Fibroblast of peridontal ligament (primary cell): ENCODE measurements around the gene FBLN1.

Experiments
- DNase-seq: peaks from one replicate; pipeline ENCODE4 v3.0.0-alpha.2; 2010; ENCODE audit errors: extremely low read depth

Gene FBLN1

DNA sequence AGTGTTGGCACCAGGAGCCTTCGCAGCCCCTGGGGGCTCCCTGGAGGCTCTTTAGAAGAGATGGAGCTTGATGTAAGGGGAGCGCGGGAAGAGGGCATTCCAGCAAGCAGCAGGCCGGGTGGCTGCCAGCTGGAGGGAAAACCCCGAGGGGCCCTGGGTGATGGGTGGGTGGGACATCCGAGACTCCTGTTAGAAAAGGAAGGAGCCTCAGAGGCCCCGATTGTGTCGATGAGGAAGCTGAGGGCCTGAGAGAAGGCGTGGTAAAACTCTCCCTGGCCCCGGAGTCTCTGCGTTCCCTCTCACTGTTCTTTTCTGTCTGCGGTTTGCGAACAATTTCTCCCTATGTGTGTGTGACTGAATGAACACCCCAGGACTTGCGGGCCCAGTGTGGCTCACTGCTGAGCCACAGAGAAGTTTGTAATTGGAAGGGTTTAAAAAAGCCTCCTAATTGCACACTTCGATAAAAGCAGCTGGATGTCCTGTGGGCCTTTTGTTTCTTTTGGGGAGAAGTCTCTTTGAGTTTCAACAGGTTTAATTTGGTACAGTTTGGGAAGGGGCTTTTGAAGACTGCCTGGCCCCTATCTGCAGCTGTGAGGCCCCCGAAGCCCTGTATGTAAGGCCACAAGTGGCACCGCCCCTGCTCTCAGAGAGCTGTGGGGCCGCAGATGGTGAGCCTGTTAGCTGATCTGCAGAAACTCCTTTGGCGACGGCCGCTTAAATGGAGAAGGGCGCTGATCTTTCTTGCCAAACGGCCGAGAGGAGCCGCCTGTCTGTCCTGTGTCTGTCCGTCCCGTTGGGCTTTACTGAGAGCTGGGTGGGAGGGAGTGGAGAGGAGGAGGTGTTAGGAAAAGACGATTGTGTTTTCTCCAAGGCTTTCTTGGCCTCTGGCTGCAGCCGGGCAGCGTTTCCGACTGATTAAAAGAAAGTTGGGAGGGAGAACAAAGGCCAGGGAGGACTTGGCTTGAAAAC, 2.0 kb downstream of the FBLN1 start:
- peak; percentile 65 for DNase-seq

- DNase-seq: no peak
Observed at GRCh38 chr22:45505991-45506747, 3.5 kb downstream of the FBLN1 start.

GRCh38 chr22:45506816-45507360, 4.2 kb downstream of the FBLN1 start:
- DNase-seq: peak; percentile 41

- no peak for DNase-seq
Observed at GRCh38 chr22:45507798-45508197, 5.1 kb downstream of the FBLN1 start.

DNA sequence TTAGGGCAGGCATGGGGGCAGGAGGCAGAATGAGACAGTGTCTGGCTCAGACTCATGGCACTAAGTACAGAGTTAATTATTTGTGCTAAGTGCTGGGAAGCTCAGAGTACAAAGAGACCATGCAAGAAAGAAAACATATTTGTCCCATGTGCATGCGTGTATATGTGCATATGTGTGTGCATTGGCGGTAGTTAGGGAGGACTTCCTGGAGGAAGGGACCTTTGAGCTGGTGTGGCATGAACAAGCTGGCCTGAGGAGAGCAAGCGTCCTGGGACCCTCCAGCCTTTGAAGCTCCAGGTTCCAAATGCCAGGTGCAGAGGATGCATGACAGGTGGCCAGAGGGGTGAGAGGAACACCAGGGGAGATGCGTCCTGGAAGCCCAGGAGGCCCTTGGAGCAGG, 6.1 kb downstream of the FBLN1 start:
- no peak for DNase-seq

- DNase-seq: no peak
Observed at GRCh38 chr22:45510376-45511232, 7.9 kb downstream of the FBLN1 start.

DNA sequence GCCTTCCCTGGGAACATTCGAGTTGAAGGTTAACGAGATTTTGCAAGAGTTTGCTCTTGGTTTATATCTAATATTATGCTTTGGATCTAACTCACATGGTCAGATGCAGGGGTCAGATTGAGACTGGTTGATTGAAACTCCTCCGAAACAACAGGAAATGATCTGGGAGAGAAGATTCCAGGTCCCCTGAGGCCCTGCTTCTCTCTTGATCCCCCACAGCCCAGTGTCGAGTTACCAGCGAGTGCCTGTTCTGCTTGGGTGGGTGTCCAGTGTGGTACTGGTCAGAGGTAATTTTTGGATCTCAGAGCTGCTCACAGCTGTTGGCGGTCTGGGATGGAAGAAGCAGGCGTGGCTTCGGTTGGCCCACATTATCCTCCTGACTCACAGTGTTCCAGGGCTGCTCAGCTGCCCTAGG, 9.2 kb downstream of the FBLN1 start:
- peak; percentile 98 for DNase-seq

DNA sequence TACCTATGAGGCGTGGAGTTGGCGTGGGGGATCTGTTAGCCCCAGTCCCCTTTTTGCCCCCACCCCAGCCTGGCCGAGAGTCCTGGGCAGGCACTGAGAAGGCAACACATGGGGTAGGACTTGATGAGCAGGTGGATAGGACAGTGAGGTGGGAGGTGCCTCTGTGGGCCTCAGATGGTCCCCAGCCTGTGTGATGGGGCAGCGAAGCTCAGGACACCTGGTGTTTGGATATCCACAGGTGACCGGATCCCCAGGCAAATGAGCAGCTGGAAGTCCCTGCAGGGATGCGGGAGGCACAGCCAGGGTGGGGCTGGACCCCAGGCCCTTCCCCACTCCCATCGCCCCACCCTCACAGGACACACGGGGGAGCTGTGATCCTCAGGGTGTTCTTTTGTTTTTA, 9.7 kb downstream of the FBLN1 start:
- no peak for DNase-seq

DNA sequence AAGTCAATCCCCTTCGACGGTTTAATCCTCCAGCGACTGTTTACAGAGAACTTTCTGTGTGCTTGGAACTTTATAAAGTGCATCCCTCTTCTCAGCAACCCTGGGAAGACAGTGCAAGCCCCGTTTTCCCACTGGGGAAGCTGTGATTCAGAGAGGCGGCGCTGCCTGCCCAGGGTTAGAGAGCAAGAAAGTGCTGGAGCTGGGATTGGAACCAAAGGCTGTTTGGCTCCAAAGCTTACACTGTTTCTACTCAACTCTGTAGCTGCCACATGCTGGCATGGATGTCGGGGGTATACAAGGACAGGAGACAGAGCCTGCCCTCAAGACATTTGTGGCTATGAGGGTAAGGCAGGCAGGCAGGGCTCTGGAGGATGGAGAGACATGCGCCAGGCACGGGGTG, 13.0 kb downstream of the FBLN1 start:
- DNase-seq: peak; percentile 41

- no peak for DNase-seq
Observed at GRCh38 chr22:45516163-45516562, 13.5 kb downstream of the FBLN1 start.

DNA sequence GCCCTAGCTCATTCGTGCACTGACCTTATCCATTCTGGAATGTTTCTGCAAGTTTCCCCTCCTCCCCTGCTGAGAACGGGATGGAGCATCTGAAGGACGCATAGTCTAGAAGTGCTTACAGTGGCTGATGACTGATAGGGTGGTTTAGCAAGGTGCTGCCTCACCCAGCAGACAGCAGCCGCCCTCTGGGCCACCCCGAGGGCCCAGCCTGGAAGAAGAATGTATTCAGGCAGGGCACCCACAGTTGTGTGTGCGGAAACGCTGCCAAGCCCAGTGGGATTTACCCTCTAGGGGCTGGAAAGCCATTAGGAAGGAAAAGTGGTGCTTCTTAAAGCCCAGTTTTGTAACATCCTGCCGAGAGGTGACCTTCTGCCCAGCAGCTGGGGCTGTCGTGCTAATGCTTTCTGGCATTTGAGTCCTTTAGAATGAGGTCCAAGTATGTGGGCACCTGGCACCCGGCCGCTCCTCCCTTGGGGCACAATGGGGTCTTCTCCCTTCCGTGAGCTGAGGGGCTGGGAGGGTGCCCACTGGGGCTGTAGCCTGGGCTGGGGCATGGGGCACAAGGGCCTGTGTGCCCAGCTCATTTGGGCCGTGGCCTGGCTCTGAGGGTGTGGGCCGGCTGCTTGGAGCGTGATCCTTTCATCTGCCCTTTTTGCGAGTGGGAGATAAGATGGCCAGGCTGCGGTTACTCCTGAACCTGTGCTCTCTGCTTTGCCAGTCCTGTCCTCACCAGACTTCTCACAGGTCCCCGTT, 14.4 kb downstream of the FBLN1 start:
- DNase-seq: no peak

- no peak for DNase-seq
Observed at GRCh38 chr22:45518136-45518535, 15.5 kb downstream of the FBLN1 start.

DNA sequence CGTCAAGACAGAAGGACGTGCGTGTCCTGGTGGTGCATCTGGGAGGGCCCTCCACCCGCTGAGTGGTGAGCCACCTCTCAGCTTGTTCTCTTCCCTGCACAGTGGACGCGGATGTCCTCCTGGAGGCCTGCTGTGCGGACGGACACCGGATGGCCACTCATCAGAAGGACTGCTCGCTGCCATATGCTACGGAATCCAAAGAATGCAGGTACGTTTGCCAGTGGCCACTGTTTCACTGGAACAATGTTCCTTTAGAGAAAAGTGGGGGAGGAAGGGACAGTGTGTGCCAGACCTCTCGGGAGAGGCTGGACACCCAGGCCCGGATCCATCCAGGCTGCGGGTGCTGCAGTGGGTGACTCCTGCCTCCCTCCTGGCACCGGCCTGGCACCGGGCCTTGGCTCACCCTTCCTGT, 15.9 kb downstream of the FBLN1 start:
- no peak for DNase-seq

DNA sequence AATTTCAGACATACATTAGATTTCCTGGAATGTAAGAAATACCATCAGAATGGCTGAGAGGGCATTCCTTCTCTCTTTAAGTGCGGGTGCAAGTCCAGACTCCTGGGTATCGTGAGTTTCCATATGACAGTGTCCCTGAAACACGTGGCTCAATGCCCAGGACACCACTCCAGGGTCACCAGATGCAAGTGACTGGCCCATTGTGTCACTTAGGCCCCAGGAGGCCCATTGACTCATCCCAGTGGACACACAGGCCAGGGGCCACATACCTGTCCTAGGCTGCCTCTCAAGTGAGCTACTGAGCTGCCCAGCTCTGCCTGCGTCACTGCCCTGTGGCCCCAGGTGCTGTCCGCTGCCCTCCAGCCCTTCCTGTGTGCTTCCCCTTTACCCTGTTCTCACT, 18.5 kb downstream of the FBLN1 start:
- DNase-seq: no peak

- DNase-seq: no peak
Observed at GRCh38 chr22:45522462-45522861, 19.8 kb downstream of the FBLN1 start.

DNA sequence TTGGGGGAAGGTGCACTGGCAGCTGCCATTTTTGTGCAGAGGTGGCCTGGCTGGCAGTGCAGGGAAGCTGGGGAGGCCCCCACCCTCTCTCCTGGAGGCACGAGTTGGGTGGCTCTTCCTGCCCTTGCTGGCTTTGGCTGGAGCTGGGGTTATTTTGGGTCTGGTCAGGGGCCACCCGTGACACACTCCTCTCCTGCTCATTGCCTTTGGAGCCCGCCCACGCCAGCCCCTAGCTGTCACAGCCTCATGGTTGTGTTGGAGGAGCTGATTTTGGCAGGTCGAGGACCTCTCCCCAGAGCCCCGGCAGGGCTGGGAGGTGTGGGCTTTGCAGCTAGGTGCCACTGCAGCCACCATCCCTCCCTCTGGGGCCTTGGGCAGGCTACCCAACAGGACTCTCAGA, 21.5 kb downstream of the FBLN1 start:
- DNase-seq: no peak

DNA sequence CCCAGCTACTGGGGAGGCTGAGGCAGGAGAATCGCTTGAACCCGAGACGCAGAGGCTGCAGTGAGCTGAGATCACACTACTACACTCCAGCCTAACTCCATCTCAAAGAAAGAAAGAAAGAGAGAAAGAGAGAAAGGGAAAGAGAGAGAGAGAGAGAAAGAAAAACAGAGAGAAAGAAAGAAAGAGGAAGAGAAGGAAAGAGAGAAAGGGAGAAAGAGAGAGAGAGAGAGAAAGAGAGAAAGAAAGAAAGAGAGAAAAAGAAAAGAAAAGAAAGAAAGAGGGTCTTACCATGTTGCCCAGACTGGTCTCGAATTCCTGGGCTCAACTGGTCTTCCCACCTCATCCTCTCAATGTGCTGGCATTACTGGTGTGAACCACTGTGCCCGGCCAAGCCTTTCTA, 22.3 kb downstream of the FBLN1 start:
- DNase-seq: no peak

DNA sequence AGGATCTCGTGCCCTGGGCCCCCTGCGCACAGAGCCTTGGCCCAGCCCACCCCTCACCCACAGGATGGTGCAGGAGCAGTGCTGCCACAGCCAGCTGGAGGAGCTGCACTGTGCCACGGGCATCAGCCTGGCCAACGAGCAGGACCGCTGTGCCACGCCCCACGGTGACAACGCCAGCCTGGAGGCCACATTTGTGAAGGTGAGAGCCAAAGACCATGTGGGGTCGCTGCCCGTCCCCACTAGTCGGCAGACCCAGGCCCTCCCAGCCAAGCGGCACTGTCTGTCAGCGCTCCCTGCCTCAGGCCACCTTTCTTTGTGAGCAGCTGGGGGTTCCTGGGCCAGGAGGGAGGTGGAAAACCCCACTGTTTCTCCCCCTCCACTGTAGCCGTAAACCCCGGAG, 22.8 kb downstream of the FBLN1 start:
- DNase-seq: no peak

GRCh38 chr22:45526281-45526680, 23.6 kb downstream of the FBLN1 start:
- DNase-seq: no peak

DNA sequence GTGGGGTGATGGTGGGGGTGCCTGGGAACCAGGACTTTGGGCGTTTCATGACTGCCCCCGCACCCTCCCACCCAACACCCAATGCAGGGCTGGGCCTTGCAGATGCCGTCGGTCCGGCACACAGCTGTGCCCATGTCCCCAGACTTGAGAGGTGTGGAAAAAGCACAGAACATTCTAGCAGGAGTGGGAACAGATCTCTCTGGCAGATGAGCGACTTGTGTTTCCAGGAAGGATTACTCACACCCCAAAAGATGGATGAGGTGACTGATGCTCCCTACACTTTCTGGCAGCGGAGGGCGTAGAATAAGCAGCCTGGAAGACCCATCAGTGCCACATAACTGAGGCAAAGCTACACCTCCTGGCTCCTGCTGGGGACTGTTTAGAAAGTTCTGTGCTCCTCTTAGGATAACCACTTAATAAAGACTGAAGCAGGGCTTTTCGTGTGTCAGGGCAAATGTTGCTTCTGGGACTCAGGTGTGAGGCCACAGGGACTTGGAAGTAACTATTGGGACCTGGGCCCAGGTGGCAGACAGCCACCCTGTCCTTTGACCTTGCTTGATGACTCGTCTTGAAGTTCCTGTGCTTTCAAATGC, 24.2 kb downstream of the FBLN1 start:
- no peak for DNase-seq

DNA sequence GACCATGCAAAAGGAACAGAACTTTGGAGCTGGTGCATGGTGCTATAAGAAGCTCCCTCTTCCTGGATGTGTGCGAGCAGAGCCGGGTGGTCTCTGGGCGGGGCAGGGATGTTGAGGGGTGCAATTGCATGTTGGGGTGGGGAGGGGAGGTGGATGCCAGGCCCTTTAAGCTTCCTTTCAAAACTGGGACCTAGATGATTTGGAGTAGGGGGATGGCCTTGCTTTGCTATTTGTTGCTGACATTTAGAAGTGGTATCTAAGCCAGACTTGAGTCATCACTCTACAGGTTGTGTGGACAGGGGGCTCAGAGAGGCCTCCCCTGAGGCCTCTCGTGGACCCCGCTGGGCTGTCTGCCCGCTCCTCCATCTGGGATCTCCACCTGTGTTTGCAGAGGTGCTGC, 24.8 kb downstream of the FBLN1 start:
- no peak for DNase-seq
